Peyer's patch (tissue), 4 donors: Measurements from ENCODE around the gene LRIG1. TPM values are rescaled to one million over a fixed set of nuclear protein-coding genes. Genes with fewer than 3 reads are reported as not detected.

Source experiments
- DNase-seq, 3 donors: peaks; one replicate each; pipeline ENCODE4 v3.0.0-alpha.2; 2017 to 2019
- H3K27ac ChIP-seq, 4 donors: fragments of 200-600 bp; sonication (generic); one replicate each; pipeline ENCODE4 v1.5.1; 2016 to 2019
- H3K27me3 ChIP-seq, 2 donors: fragments of 200-600 bp; sonication (generic); one replicate each; pipeline ENCODE4 v1.5.1; 2019
- H3K36me3 ChIP-seq, 3 donors: fragments of 200-600 bp; sonication (generic); one replicate each; pipeline ENCODE4 v1.5.1; 2016 to 2019
- H3K4me1 ChIP-seq, 4 donors: fragments of 200-600 bp; sonication (generic); one replicate each; pipeline ENCODE4 v1.5.1; 2016 to 2019
- H3K4me3 ChIP-seq, 4 donors: fragments of 200-600 bp; sonication (generic); 1 replicate in 3 of 4; 2 replicates in 1 of 4; pipeline ENCODE4 v1.5.1; 2016 to 2019; ENCODE audit warnings: mild to moderate bottlenecking in 1 of 4
- H3K9me3 ChIP-seq, 4 donors: fragments of 200-600 bp; sonication (generic); one replicate each; pipeline ENCODE4 v1.5.1; 2016 to 2019; ENCODE audit warnings: mild to moderate bottlenecking in 1 of 4
- CTCF ChIP-seq, 6 experiments: fragments of 450-650 bp in 4 of 6; fragments of 200-600 bp in 2 of 6; sonication (generic) in 1 of 6; IDR thresholded peaks; one replicate each; pipeline ENCODE4 v1.5.1; 2017 to 2019; ENCODE audit warnings: antibody characterized with exemption in 6 of 6, mild to moderate bottlenecking in 3 of 6, moderate library complexity in 1 of 6
- POLR2A ChIP-seq, 2 donors: fragments of 450-650 bp; IDR thresholded peaks; one replicate each; pipeline ENCODE4 v1.5.1; 2017; ENCODE audit warnings: antibody characterized with exemption in 2 of 2, mild to moderate bottlenecking in 2 of 2, moderate library complexity in 2 of 2
- total RNA-seq, 4 donors: library from RNA; depleted of rRNA; stranded (reverse); fragments of >200 nt; gene quantifications; one replicate each; pipeline ENCODE4 v1.1.0, GENCODE V29; 2016

LRIG1 gene
- total RNA-seq, 4 donors from 2014 or later: 28.5 to 65.2 (median 59.2) TPM

- H3K27me3 ChIP-seq: no peaks in the 10 kb centered on the region
- no peaks in the 10 kb centered on the region for H3K9me3 ChIP-seq
- no peak overlapping the region for H3K27ac ChIP-seq
- H3K36me3 ChIP-seq: peaks cover 0 to 79% (median 0%) of the 10 kb centered on the region in 3 donors
- TF ChIP-seq POLR2A (IDR thresholded peaks at IDR 0.05): no peak
- no peak for TF ChIP-seq CTCF (IDR thresholded peaks at IDR 0.05)
- H3K4me1 ChIP-seq: peaks cover 0 to 7% (median 0%) of the 10 kb centered on the region in 4 donors
- no peak overlapping the region for H3K4me3 ChIP-seq
- DNase-seq: peak in 1 of 3 donors; percentile 34
Measured at GRCh38 chr3:66401675-66402491, 98.9 kb downstream of the LRIG1 start.

GRCh38 chr3:66401157-66401550 is 99.7 kb downstream of the LRIG1 start:
- TF ChIP-seq POLR2A (IDR thresholded peaks at IDR 0.05) (no peak), CTCF (IDR thresholded peaks at IDR 0.05) (no peak)
- DNase-seq: peak in 1 of 3 donors; percentile 4
- Histone ChIP-seq H3K27me3 (no peaks in the 10 kb centered on the region), H3K36me3 (peaks cover 0 to 79% (median 0%) of the 10 kb centered on the region in 3 donors), H3K4me3 (no peak overlapping the region), H3K27ac (no peak overlapping the region), H3K9me3 (no peaks in the 10 kb centered on the region), H3K4me1 (peaks cover 0 to 4% (median 0%) of the 10 kb centered on the region in 4 donors)

DNA sequence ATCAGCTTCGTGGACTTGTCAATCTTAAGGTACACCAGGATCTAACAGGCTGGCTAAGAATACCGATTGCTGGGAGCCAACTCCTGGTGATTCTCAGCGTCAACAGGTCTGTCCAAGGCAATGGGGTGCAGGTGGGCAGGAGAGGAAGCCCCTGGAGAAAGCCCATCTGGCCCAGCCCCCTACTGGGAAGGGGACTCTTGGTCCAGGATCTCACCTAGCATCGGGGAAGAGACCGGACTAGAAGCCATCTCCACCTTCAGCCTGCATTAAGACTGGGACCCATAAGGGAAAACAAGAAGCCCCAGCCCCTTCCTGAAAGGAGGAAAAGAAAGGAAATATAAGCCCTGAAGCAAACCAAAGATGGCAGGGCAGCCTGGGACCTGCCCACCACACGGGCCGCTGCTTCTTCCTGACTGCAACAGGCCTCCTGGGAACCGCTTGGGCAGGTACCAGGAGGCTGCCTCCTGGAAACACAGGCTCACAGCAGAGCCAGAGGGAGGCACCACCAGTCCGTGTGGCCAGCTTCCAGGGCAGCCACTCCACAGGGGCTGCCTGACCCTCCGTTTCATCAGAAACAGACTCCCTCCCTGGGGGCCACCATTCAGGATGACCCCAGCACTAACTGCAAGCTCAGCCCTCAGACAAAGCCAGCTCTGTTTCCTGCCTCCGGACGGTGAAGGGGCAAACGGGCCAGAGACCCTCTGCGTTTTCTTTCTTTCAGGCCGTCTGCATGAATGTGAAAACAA is 100.2 kb downstream of the LRIG1 start:
- DNase-seq: peak in 1 of 3 donors; percentile 31
- Histone ChIP-seq H3K4me1 (no peaks in the 10 kb centered on the region), H3K27me3 (no peaks in the 10 kb centered on the region), H3K9me3 (no peaks in the 10 kb centered on the region), H3K36me3 (peaks cover 0 to 79% (median 0%) of the 10 kb centered on the region in 3 donors), H3K4me3 (no peak overlapping the region), H3K27ac (no peak overlapping the region)
- TF ChIP-seq CTCF (IDR thresholded peaks at IDR 0.05): no peak
- no peak for TF ChIP-seq POLR2A (IDR thresholded peaks at IDR 0.05)

GRCh38 chr3:66399529-66400232 is 101.1 kb downstream of the LRIG1 start:
- Histone ChIP-seq H3K27me3 (no peaks in the 10 kb centered on the region), H3K4me1 (no peaks in the 10 kb centered on the region), H3K27ac (no peak overlapping the region), H3K9me3 (no peaks in the 10 kb centered on the region), H3K4me3 (no peak overlapping the region), H3K36me3 (peaks cover 0 to 72% (median 0%) of the 10 kb centered on the region in 3 donors)
- DNase-seq: peak in 1 of 3 donors; percentile 18
- TF ChIP-seq CTCF (IDR thresholded peaks at IDR 0.05) (no peak), POLR2A (IDR thresholded peaks at IDR 0.05) (no peak)

DNA sequence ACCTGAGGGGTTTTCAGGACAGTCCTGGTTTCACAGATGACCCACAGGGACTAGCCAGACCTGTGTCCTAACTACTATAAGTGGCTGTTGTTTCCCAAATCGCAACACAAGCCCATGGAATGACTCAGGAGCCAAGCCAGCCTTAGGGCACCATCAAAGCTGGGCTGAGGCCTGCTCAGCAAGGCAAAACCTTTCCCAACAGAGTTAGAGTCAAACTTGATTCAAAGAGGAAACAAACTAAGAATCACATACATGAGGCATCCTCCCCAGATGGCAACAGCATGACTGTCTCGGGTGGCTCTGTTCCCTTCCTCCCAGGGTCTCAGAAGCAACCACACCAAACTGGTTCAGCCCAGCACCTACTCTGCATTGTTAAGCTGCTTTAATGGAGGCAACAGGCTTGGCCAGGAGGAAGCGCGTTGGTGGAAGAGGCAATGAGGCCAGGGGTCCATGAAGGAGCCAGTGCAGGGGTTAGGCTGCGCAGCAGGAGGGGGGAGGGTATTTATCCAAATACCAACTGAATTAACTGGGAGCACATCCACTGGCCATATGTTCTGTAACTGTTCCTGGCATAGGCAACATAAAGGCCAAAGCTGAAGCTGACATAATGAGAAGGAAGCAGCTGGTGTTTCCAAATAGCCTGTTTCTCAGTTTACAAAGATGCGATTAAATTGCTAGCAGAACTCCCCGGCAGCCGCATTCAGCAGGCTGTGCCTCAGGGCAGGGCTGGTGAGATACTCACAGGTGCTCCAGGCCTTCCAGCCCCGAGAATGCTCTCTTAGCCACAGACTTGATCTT is 102.4 kb downstream of the LRIG1 start:
- no peak for DNase-seq
- H3K27me3 ChIP-seq: no peaks in the 10 kb centered on the region
- H3K27ac ChIP-seq: no peak overlapping the region
- no peaks in the 10 kb centered on the region for H3K9me3 ChIP-seq
- TF ChIP-seq POLR2A (IDR thresholded peaks at IDR 0.05) (no peak), CTCF (IDR thresholded peaks at IDR 0.05) (no peak)
- H3K4me3 ChIP-seq: no peak overlapping the region
- peaks cover 0 to 7% (median 0%) of the 10 kb centered on the region in 4 donors for H3K4me1 ChIP-seq
- peaks cover 0 to 60% (median 0%) of the 10 kb centered on the region in 3 donors for H3K36me3 ChIP-seq
